Measurements from ENCODE around the gene KCNA10.

GRCh38 chr1:110566836-110567235, 47.9 kb upstream of the KCNA10 start:
- TF ChIP-seq ZNF274 (IDR thresholded peaks at IDR 0.05; ENCODE audit: low read depth, low read length), result no peak
- TF ChIP-seq YY1 (IDR thresholded peaks at IDR 0.05; ENCODE audit: insufficient read depth, insufficient read length), result no peak
